22Rv1 (cell line): ENCODE results near the gene NOC2L.

ENCODE experiments used
- H3K27ac ChIP-seq: fragments of 450-650 bp; 2 replicates; pipeline ENCODE4 v1.5.1; 2017
- ZFX ChIP-seq: fragments of 450-650 bp; IDR thresholded peaks from 2 replicates; pipeline ENCODE4 v1.6.1; 2017; ENCODE audit warnings: antibody characterized with exemption, borderline replicate concordance
- TF ChIP-seq, protein P1 (sequence below): fragments of 450-650 bp; IDR thresholded peaks from 2 replicates; pipeline ENCODE4 v1.5.1; 2017; ENCODE audit warnings: mild to moderate bottlenecking

NOC2L gene

DNA sequence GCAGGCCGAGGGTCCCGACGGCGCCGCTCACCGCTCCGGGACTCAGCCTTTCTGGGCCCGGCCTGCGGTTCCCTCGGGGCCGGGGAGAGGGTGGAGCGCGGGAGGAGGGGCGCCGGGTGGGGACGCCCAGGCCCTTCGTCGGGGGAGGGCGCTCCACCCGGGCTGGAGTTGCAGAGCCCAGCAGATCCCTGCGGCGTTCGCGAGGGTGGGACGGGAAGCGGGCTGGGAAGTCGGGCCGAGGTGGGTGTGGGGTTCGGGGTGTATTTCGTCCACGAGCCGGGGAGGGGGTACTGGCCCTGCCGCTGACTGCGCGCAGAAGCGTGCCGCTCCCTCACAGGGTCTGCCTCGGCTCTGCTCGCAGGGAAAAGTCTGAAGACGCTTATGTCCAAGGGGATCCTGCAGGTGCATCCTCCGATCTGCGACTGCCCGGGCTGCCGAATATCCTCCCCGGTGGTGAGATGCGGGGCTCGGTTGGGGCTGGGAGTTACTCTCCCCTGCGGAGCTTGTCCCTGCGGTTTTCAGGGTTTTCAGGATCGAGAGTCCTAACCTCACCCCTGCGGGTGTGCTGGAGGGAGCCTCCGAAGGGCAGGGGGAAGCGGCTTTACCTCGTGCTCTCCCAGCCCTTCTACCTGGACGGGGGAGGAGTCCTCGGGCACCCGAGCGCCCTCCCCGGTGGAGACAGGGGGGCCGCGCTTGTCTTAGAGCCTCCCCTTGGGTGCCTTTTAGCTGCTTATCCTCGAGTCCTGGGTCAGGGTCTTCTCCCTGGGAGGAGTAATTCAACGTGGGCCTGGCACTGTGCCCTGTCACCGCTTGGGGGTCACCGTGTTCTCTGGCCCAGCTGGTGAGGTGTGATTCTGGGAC lies 33.3 kb downstream of the NOC2L start:
- no peak for TF ChIP-seq ZFX
- TF ChIP-seq, protein P1, sequence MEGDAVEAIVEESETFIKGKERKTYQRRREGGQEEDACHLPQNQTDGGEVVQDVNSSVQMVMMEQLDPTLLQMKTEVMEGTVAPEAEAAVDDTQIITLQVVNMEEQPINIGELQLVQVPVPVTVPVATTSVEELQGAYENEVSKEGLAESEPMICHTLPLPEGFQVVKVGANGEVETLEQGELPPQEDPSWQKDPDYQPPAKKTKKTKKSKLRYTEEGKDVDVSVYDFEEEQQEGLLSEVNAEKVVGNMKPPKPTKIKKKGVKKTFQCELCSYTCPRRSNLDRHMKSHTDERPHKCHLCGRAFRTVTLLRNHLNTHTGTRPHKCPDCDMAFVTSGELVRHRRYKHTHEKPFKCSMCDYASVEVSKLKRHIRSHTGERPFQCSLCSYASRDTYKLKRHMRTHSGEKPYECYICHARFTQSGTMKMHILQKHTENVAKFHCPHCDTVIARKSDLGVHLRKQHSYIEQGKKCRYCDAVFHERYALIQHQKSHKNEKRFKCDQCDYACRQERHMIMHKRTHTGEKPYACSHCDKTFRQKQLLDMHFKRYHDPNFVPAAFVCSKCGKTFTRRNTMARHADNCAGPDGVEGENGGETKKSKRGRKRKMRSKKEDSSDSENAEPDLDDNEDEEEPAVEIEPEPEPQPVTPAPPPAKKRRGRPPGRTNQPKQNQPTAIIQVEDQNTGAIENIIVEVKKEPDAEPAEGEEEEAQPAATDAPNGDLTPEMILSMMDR: no peak
- H3K27ac ChIP-seq: peak overlapping the region; percentile 91

DNA sequence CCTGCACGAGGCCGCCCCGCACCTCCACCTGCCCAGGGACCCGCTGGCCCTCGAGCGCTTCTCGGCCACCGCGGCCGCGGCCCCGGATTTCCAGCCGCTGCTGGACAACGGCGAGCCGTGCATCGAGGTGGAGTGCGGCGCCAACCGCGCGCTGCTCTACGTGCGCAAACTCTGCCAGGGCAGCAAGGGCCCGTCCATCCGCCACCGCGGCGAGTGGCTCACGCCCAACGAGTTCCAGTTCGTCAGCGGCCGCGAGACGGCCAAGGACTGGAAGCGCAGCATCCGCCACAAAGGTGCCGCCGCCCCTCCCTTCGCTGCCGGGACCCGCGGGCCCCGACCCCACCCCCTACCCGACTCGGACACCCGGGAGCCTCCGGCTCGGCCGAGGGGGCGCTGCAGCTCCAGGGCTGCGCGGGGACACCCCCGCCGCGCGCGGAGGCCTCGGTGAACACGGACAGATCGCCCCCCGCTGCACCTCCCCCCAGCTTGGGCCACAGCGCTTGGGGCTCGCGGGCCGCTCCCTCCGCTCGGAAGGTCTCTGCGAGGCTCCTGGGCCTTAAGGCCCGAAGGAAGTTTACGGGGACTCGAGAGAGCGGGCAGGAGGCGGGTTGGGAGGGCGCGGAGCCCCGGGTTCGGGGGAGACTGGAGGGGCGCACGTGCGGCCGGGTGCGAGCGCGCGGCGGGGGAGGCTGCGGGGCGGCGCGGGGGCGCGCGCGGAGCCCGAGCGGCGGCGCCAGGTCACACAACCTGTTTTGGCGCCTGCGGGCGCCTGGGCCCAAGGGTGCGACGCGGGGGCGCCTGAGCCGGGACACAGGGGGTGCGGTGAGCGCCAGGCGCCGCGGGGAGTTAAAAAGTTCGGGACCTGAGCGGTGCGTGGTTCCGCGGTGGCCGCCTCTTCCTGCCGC lies 34.1 kb downstream of the NOC2L start:
- peak overlapping the region; percentile 91 for H3K27ac ChIP-seq
- TF ChIP-seq, protein P1: 0 out of 2 replicates have a peak, but pooled peaks have one; percentile 2
- no peak for TF ChIP-seq ZFX

DNA sequence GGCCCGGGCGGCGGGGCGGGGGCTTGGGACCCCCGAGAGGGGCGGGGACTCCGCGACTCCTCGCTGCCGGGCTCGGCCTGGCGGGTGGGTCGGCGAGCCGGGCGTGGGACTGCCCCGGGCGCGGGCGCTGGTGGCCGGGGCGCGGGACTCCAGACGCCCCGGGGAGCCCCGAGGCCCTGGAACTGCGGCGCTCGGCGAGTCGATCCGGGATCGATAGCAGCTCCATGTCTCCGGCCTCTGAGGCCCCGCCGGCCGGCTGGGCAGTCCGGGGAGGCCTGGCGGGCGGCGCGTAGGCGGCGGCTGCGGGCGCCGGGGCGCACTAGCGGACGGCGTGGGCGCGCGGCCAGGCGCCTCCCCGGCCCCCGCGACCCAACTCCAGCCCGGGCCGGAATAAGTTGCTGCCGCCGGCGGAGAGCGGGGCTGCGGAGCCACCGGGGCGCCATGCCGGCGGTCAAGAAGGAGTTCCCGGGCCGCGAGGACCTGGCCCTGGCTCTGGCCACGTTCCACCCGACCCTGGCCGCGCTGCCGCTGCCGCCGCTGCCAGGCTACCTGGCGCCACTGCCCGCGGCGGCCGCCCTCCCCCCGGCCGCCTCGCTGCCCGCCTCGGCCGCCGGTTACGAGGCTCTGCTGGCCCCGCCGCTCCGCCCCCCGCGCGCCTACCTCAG lies 34.9 kb downstream of the NOC2L start:
- TF ChIP-seq, protein P1: no peak
- no peak for TF ChIP-seq ZFX
- peak overlapping the region; percentile 91 for H3K27ac ChIP-seq

DNA sequence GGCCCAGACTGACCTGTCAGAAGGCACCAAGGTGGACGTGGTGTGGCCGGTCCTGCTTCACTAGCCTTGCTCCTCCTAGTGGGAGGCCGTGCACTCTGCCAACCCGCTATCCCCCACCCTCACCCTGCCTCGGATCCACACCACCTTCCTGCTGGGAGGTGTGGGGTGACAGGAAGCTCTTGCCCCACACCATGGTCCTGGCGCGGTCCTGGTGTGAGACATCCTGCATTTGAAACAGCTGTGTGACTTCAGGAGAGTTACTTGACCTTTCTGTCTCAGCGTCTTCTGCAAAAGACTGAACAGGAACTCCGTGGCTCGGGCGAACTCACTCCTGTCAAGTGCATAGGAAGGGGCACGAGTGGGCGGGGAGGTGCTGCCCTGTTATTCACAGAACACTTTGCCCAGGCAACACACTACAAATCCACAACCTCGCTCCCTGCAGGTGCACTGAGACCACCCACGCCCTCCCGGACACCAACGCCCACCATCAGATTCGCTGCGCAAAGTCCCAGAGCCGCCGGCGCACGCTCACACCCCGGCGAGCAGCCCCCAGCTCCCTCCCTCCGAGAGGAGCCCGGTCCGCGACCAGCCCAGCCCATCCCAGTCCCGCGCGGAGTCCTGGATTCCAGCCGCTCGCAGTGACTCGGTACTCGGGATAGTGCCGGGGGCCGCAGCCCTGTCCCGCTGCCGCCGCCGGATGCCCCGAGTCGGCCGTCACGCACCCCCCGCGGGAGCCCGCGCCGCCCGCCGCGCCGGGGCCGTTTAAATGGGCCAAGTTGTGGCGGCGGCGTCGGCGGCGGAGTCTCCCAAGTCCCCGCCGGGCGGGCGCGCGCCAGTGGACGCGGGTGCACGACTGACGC lies 35.7 kb downstream of the NOC2L start, which contains the start of gene SAMD11:
SAMD11 (plus strand) TSS at position 793 of the 860 bp plus-strand sequence. CDS start 509 bp downstream, outside the sequence.
- peak within 1 kb of the TSS; percentile 91 for H3K27ac ChIP-seq
- TF ChIP-seq, protein P1: no peak
- no peak for TF ChIP-seq ZFX

DNA sequence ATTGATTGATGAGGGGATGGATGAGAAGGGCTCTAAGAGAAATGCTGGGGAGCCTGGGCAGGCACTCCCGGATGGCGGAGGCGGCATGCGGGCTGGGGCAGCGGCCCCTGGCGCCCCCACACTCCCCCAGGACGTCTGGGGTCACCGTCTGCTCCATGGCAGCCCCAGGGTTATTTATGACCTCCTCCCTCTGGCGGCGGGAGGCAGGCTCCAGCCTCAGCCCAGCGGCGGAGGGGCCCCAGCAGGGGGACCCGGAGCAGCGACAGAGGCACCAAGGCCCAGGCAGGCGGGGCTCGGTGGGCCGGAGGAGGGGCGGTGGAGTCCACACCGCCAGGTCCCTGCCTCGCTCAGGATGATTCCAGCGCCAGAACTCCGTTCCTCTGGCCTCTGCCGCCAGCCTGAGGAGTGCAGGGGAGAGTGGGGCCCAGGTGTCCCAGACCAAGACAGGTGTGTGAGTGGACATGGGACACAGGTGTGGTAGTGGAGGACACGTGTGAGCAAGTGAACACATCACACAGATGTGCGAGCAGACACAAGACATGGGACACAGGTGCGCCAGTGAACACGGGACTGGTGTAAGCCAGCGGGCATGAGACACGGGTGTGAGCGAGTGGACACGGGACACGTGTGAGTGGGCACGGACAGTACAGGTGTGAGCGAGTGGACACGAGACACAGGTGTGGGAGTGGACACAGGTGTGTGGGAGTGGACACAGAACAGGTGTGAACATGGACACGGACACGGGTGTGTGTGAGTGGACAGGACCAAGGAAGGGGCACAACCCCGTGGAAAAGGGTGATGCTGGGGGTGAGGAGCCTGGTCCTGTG lies 37.8 kb downstream of the NOC2L start:
- H3K27ac ChIP-seq: peak overlapping the region; percentile 91
- TF ChIP-seq, protein P1: no peak; the same call in none of the 2 replicates
- no peak for TF ChIP-seq ZFX

DNA sequence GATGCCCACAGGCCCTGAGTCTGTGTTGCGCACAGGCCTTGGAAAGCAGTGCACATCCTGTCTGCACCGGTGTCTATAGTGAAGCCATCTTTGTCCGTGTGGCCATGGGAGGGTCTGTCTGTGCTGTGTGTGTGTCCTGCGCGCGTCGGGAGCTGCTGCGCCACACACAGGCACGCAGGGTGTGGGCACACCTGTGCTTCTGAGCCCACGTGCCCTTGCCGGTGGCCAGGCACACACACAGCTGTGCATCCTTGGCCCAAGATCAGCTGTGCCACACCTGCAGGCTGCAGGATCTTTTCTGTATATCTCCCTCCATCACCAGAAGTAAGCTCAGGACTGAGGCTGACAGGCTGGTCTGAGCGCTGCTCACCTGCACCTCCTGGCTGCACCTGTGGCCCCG lies 38.5 kb downstream of the NOC2L start:
- peak overlapping the region; percentile 91 for H3K27ac ChIP-seq
- no peak for TF ChIP-seq ZFX
- TF ChIP-seq, protein P1: no peak
